ENCODE data around the gene C18orf32.

- TF ChIP-seq CTCF (IDR thresholded peaks at IDR 0.05; ENCODE audit: borderline replicate concordance, extremely low read depth, low read length, poor library complexity, severe bottlenecking) (no peak), EZH2 (IDR thresholded peaks at IDR 0.05; ENCODE audit: borderline replicate concordance, low read depth, low read length, severe bottlenecking) (no peak)
These were observed 37.9 kb upstream of the C18orf32 start for GRCh38 chr18:49524951-49525350.

Data from DND-41 (cell line).